Psoas muscle (tissue), 8 donors: Measurements from ENCODE around the gene ZCCHC2. TPM values are rescaled to one million over a fixed set of nuclear protein-coding genes. Genes with fewer than 3 reads are reported as not detected.

Source experiments
- ATAC-seq, 4 donors: fragments of 200-7000 bp; cut with Tn5 transposase; one replicate each; pipeline ENCODE4 v1.9.1; 2020; ENCODE audit warnings: moderate library complexity in 3 of 4, mild to moderate bottlenecking in 2 of 4
- DNase-seq, 2 donors: peaks; one replicate each; pipeline ENCODE4 v3.0.0-alpha.2; 2020
- H3K27ac ChIP-seq: fragments of 200-600 bp; one replicate; pipeline ENCODE4 v1.8.0; 2022
- H3K27me3 ChIP-seq, 3 donors: fragments of 200-600 bp in 1 of 3; one replicate each; pipeline versions ENCODE4 v1.6.1 to v1.8.0; 2013 to 2022; ENCODE audit warnings: low read length in 2 of 3, mild to moderate bottlenecking in 2 of 3, moderate library complexity in 1 of 3; ENCODE audit not compliant: insufficient read depth in 3 of 3
- H3K36me3 ChIP-seq, 2 donors: fragments of 200-600 bp in 1 of 2; one replicate each; pipeline versions ENCODE4 v1.6.1 to v1.8.0; 2013 to 2022; ENCODE audit warnings: low read depth in 1 of 2, mild to moderate bottlenecking in 1 of 2, moderate library complexity in 1 of 2; ENCODE audit not compliant: insufficient read depth in 1 of 2
- H3K4me1 ChIP-seq: fragments of 200-600 bp; one replicate; pipeline ENCODE4 v1.8.0; 2022
- H3K4me3 ChIP-seq: fragments of 200-600 bp; one replicate; pipeline ENCODE4 v1.8.0; 2022; ENCODE audit warnings: mild to moderate bottlenecking
- H3K9me3 ChIP-seq: fragments of 200-600 bp; one replicate; pipeline ENCODE4 v1.8.0; 2022
- CTCF ChIP-seq: fragments of 200-600 bp; IDR thresholded peaks from one replicate; pipeline ENCODE4 v1.8.0; 2022; ENCODE audit warnings: antibody characterized with exemption
- WGBS, 3 donors: extraction: QIAGEN DNeasy Blood & Tissue Kit; methylation state at CpG; one replicate each; pipeline versions ENCODE4 v1.1.6 to v1.1.7; 2013; 5-methylcytosine and 5-hydroxymethylcytosine counted together
- intact Hi-C, 2 donors: fragments of 100-400 bp; cut with DNase I; formaldehyde crosslinking; loops; one replicate each; pipeline versions ENCODE4 v1.11.0 to v1.14.2; 2022
- polyA plus RNA-seq, 3 donors: library from polyadenylated mRNA; stranded (reverse); fragments of 200-250 nt; gene quantifications; one replicate each; pipeline ENCODE4 v1.2.3, GENCODE V29; 2013
- total RNA-seq, 4 donors: library from RNA; stranded (reverse); fragmentation: NEBNext Ultra II Directional in 2 of 4; extraction: Animal tissue kit (Norgen Biotek cat#: 25700) in 2 of 4; gene quantifications; one replicate each; pipeline versions ENCODE4 v1.2.1 to v1.2.4, GENCODE V29; 2021 to 2023
- donor health status: healthy with polysubstance abuse.
- donor health status: DM: no; HTN: no; CAD: no; lungs with moderate emphysema.
- donor health status: Bipolar disorder and iron deficiency.
- donor health status: healthy.
- donor health status: DM: yes; HTN: yes; CAD: no.
- donor health status: DM: no; HTN: no; CAD: no.
- donor health status: DM: no; HTN: no; CAD: no.
- donor health status: DM: yes; HTN: yes; CAD: no.

ZCCHC2 gene
- total and polyA plus RNA-seq, 7 donors: 4.0 to 41.8 (median 28.8) TPM

- H3K4me1 ChIP-seq: no peaks in the 10 kb centered on the region
- no peaks in the 10 kb centered on the region for H3K36me3 ChIP-seq
- ATAC-seq (no peak), DNase-seq (no peak)
- H3K27me3 ChIP-seq: peaks cover 0 to 48% (median 13%) of the 10 kb centered on the region in 3 donors
- WGBS, 3 donors: 74 to 84% (median 80%) methylated on average over 6 of the region's 6 CpGs
- H3K9me3 ChIP-seq: no peaks in the 10 kb centered on the region
- TF ChIP-seq CTCF: no peak
- no peak overlapping the region for H3K4me3 ChIP-seq
- intact Hi-C loops: no loop called here
- H3K27ac ChIP-seq: no peak overlapping the region
These were observed 80.4 kb downstream of the ZCCHC2 start for GRCh38 chr18:62603211-62603610.

DNA sequence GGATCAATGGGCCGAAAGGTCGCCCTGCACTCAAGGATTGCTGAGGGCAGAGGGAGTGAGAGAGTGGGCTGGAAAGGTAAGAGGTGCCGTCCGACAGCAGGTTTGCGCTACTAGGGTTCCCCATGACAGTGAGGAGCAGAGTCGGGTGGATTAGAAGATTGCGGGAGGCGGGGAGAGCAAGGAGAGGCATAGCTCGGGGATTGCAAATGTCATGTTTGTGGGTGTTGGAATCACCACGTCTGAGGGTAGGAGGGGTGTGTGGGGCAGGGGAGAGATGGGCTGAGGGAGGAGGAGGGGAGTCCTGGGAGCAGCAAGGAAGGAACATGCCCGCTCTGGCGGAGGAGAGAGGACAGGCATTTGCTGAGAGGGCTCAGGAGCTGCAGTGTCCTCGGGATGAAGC is 81.2 kb downstream of the ZCCHC2 start:
- Histone ChIP-seq H3K27me3 (peaks cover 0 to 40% (median 13%) of the 10 kb centered on the region in 3 donors), H3K4me1 (no peaks in the 10 kb centered on the region), H3K9me3 (no peaks in the 10 kb centered on the region), H3K4me3 (no peak overlapping the region), H3K36me3 (no peaks in the 10 kb centered on the region), H3K27ac (no peak overlapping the region)
- DNase-seq (no peak), ATAC-seq (no peak)
- intact Hi-C loops: no loop called here
- TF ChIP-seq CTCF: no peak
- WGBS, 3 donors: 76 to 81% (median 80%) methylated on average over 13 of the region's 13 CpGs

DNA sequence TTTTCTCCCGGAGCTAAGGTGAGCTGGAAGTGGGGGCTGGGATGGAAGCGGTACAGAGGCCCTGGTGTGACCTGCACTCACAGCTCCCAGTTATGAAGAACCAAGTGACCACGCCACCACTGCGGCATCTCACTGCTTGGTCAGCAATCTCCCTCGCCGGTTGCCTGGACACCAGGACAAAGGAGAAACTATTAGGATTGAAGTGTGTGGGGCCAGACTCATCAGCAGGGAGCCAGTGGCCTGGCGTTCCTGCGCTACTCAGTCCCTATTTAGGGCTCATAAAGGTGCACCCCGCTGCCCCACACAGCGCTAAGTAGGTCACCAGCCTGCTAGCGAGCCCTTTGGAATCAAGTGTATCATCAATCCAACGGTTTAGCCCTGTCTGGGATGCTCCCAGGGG is 82.9 kb downstream of the ZCCHC2 start:
- WGBS, 3 donors: 79 to 89% (median 83%) methylated on average over 12 of the region's 12 CpGs
- Histone ChIP-seq H3K27me3 (peaks cover 0 to 24% (median 12%) of the 10 kb centered on the region in 3 donors), H3K9me3 (no peaks in the 10 kb centered on the region), H3K4me1 (no peaks in the 10 kb centered on the region), H3K27ac (no peak overlapping the region), H3K36me3 (no peaks in the 10 kb centered on the region), H3K4me3 (no peak overlapping the region)
- intact Hi-C loops: no loop called here
- ATAC-seq: no peak
- no peak for TF ChIP-seq CTCF
- no peak for DNase-seq

DNA sequence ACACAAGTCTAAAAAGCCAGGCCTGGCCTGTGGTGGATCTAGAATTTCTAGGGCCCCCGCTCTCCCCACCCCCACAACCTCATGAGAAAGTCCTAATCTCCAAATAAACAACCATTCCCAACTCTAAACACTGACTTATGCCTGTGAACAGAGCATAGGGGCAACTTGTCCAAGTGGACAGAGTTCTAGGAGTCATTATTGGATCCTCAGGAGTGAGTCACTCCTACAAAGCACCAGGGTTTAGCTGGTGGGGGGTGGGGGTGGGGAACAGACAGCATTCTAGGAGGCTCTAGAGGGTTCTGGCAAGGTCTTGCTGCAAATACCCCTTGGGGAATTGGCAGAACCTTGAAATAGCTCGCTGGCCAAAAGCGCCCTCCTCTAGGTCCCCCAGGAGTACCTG is 83.3 kb downstream of the ZCCHC2 start:
- DNase-seq (no peak), ATAC-seq (no peak)
- Histone ChIP-seq H3K9me3 (no peaks in the 10 kb centered on the region), H3K4me1 (no peaks in the 10 kb centered on the region), H3K4me3 (no peak overlapping the region), H3K27ac (no peak overlapping the region), H3K27me3 (peaks cover 0 to 20% (median 12%) of the 10 kb centered on the region in 3 donors), H3K36me3 (no peaks in the 10 kb centered on the region)
- intact Hi-C loops: no loop called here
- TF ChIP-seq CTCF: no peak
- WGBS, 3 donors: 89 to 91% (median 90%) methylated on average over 3 of the region's 3 CpGs

- H3K27me3 ChIP-seq: peaks cover 0 to 13% (median 8%) of the 10 kb centered on the region in 3 donors
- H3K4me1 ChIP-seq: peaks cover 5% of the 10 kb centered on the region
- no peaks in the 10 kb centered on the region for H3K9me3 ChIP-seq
- no peak for DNase-seq
- H3K36me3 ChIP-seq: no peaks in the 10 kb centered on the region
- WGBS, 3 donors: 83 to 87% (median 86%) methylated on average over 13 of the region's 13 CpGs
- TF ChIP-seq CTCF: no peak
- intact Hi-C loops: no loop called here
- no peak overlapping the region for H3K4me3 ChIP-seq
- ATAC-seq: no peak
- H3K27ac ChIP-seq: no peak overlapping the region
These were observed 84.5 kb downstream of the ZCCHC2 start for GRCh38 chr18:62607302-62607701.
